ENCODE data around the gene OASL.
A peak's percentile ranks its signal among the peaks of the same experiment; 100 is the strongest.

OASL gene

DNA sequence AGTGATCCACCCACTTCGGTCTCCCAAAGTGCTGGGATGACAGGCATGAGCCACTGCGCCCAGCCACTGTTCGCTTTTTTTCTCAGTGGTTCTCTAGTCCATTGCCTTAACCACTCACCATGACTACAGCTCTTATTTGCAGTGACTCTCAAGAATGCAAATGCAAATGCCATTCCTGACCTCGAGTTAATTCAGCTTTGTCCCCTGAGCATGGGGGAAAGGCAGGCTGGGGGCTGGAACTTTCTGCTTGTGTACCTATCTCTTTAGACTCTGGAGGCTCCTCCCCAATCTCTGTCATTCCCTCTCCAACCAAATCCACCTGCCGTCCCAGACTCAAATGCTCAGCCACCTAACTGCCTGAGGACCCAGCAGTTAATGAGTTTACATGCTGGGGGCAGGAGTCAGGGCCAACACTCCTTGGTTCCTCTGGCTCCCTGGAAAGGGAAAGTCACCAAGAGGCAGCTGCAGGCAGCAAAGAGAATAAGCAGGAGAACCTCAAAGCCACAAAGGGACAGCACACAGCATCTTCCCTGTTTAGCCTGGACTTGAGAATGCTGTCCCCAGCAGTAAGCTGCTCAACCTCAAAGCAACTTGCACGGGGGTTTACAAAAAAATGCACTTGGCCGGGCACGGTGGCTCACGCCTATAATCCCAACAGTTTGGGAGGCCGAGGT, 66.0 kb downstream of the OASL start:
- no peak for FAIRE-seq
- no peak for DNase-seq (ENCODE audit: insufficient read length, low spot score)

DNA sequence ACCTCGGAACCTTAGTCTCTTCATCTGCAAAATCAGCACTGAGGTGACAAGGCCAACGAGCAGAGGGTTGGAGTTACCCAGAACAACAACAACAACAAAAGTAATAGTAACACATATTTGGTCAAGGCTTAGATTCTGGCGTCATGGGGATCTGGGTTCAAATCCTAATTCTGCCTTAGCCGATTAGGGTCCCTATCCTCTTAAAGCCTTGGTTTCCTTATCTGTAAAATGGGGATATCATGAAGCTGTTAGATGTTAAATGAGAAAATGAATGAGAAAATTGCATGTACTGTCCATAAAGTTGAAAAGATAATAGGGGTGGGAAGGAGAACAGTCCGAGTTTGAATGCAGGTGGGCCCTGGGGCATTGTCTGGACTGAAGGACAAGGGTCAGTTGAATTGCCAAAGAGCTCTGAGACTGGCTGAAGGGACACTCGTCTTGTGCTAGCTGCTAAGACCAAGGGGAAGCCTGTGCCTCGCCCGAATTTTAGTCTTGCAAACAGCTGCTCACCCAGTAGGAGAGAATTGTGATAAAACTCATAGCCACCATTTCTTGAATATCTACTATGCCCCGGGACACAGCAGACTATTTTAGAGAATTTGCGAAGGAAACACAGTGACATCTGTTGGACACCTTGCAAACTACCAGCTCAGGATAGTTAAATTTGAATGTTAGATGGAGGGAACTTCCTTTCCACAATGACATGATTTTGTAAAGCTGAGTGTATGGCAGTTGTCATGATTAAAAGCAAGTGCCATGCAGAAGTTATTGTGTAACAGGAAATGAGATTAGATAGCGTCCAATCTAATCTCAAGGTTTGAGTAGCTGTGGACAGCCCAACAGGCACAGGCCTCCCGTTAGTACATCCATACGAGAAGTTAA, 67.5 kb downstream of the OASL start:
- DNase-seq (ENCODE audit: insufficient read length, low spot score) (peak; percentile 62), FAIRE-seq (peak; percentile 98)

DNA sequence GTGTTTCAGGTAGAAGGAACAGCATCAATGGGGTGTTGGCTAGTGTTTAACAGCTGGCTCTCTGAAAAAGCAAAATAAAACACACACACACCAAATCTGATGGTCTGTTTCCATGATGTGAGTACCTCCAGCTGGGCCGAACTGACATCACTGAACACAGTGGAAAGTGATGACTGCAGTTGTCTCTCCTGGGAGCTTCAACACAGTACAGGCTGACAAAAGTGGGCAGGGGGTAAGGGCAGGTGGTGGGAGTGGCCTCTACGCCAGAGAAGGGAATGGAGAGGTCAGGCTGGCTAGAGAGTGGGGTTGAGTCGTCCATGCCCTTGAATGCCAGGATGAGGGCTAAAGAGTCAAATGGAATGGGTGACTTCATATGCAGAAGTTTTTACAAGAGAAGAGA, 68.7 kb downstream of the OASL start:
- FAIRE-seq: no peak
- no peak for DNase-seq (ENCODE audit: insufficient read length, low spot score)

Data from GM19239 (cell line).